CD4-positive, alpha-beta T cell treated with Interleukin-6 at 100 ng/mL for 8 hours (primary cell): ENCODE data around the gene FAU.
"Not testable (repeated sequence)": the region's sequence is repeated elsewhere in the genome, so short reads cannot be mapped to it uniquely, and the experiment has no call there.

Experiments used
- DNase-seq: peaks from one replicate; pipeline ENCODE4 v3.0.0-alpha.2; 2020; ENCODE audit warnings: mixed read lengths, low spot score

The FAU gene

GRCh38 chr11:65119670-65119995 lies 2.3 kb downstream of the FAU start:
- DNase-seq: no peak

DNA sequence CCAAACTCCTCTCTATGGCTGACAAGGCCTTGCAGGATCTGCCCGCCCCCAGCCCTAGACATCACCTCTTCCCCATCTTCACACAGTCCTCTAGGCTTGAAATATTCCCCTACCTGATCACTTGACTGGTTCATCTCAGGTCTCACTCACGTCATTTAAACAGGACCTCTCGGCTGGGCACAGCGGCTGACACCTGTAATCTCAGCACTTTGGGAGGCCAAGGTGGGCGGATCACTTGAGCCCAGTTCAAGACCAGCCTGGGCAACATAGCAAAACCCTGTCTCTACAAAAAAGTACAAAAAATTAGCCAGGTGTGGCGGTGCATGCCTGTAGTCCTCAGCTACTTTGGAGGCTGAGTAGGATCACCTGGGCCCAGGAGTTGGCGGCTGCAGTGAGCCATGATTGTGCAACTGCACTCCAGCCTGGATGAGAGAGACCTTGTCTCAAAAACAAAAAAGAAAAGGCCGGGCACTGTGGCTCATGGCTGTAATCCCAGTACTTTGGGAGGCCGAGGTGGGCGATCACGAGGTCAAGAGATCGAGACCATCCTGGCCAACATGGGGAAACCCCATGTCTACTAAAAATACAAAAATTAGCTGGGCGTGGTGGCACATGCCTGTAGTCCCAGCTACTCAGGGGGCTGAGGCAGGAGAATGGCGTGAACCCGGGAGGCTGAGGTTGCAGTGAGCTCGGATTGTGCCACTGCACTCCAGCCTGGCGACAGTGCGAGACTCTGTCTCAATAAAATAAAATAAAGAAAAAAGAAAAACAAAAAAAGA lies 2.9 kb downstream of the FAU start:
- not testable (repeated sequence) for DNase-seq

DNA sequence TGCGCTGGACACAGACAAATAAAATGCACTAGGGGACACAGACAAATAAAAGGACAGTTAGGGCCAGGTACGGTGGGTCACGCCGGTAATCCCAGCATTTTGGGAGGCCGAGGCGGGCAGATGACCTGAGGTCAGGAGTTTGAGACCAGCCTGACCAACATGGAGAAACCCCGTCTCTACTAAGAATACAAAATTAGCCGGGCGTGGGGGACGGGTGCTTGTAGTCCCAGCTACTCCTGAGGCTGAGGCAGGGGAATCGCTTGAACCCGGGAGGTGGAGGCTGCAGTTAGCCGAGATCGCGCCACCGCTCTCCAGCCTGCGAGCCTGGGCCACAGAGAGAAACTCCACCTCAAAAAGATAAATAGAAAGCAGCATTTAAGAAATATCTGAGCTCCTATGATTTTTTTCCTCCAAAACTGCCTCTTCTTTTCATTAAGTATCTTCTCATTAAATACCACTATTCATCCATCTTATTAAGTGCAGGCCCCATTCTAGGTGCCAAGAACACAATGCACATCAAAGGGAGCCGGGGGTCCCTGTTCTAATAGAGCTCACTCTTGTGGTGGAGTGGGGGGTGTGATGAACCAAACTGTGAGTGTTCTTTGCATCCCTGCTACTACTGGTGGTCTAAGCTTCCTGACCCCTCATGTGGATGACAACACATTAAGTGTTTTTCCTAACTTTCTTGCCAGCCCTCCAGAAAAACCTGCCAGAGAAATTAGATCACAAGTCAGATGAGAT lies 3.7 kb downstream of the FAU start:
- DNase-seq: no peak

GRCh38 chr11:65117206-65118096 lies 4.5 kb downstream of the FAU start, which contains the start of gene ZNHIT2:
Gene ZNHIT2, minus strand, starts transcription at chr11:65117701. Its CDS starts 48 bp downstream, at chr11:65117653.
- DNase-seq: peak; percentile 99

- peak; percentile 51 for DNase-seq
Measured at GRCh38 chr11:65116370-65117205, 5.3 kb downstream of the FAU start.

DNA sequence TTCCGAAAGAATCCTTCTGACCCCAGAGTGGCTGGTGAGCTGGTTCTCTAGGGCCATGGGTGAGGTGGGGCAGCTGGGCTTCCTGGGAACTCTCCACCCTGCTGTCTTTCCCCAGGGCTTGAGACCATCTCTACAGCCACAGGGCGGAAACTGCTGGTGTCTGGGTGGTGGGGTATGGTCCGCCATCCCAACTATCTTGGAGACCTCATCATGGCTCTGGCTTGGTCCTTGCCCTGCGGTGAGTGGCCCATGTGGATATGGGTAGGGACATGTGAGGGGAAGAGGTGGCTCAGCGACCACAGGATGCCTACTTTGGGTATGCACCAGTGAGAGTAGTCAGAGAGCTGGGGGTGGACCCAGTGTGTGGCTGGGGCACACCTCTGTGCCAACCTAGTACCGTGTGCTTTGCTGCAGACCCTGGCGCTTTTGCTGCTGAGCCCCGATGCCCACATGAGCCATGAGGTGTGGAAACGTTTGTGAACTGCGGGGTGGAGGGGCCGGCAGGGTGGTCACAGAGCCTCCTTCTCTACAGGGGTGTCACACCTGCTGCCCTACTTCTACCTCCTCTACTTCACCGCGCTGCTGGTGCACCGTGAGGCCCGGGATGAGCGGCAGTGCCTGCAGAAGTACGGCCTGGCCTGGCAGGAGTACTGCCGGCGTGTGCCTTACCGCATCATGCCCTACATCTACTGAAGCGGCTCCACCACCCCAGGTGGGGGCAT lies 6.4 kb downstream of the FAU start:
- DNase-seq: no peak

DNA sequence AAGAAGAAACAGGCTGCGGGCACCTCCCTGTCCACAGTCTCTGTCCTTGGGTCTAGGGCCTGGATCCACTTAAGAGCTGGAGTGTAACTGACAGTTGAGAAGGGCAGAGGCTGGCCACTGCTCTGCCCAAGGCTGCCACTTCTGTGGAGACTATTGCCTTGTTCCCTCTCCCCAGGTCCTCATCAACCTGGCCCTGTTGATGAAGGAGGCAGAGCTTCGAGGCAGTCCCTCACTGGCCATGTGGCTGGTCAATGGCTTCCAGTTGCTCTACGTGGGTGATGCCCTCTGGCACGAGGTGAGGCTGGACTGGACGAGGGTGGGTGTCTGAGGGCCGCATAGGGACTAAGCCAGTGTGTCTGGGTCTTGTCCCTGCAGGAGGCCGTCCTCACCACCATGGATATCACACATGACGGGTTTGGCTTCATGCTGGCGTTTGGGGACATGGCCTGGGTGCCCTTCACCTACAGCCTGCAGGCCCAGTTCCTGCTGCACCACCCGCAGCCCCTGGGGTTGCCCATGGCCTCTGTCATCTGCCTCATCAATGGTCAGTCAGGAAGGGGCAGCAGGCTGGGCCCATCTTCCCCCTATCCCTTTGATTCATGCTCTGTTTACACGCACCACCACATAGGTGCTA lies 7.3 kb downstream of the FAU start:
- DNase-seq: no peak

DNA sequence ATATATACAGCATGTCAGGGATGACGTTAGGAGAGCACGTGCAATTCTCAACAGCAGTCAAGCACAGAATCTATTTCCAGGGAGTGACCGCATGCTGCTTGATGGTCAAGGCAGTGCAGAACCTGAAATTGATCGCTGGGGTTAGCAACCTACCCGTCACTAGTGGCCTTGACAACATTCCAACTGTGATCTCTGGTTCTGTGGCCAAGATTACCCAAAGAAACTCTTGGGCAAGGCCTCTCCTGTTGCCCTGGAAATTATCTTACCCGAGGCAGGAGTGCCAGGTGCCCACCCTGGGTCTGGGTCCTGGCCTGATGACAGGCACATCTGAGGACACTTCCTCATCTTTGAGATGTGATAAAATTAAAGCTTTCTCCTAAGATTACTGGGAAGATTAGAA lies 8.1 kb downstream of the FAU start:
- no peak for DNase-seq

GRCh38 chr11:65113361-65113756 lies 8.6 kb downstream of the FAU start:
- no peak for DNase-seq

GRCh38 chr11:65112546-65113360 lies 9.2 kb downstream of the FAU start:
- DNase-seq: peak; percentile 76

- DNase-seq: peak; percentile 95
Measured at GRCh38 chr11:65111744-65112545, 10.0 kb downstream of the FAU start, which contains the start of gene TM7SF2. Gene TM7SF2, plus strand, starts transcription at chr11:65111872. Its CDS starts 144 bp downstream, at chr11:65112016.

- no peak for DNase-seq
Measured at GRCh38 chr11:65111159-65111743, 10.7 kb downstream of the FAU start.

- peak; percentile 90 for DNase-seq
Measured at GRCh38 chr11:65110354-65110861, 11.5 kb downstream of the FAU start.

GRCh38 chr11:65109231-65110198 lies 12.4 kb downstream of the FAU start:
- no peak for DNase-seq

GRCh38 chr11:65108469-65109123 lies 13.3 kb downstream of the FAU start:
- DNase-seq: no peak
